ENCODE data around the gene IL9.
"Not testable (repeated sequence)": the region's sequence is repeated elsewhere in the genome, so short reads cannot be mapped to it uniquely, and the experiment has no call there.

The IL9 gene

GRCh38 chr5:135866016-135866415, 29.6 kb downstream of the IL9 start:
- DNase-seq = no peak

DNA sequence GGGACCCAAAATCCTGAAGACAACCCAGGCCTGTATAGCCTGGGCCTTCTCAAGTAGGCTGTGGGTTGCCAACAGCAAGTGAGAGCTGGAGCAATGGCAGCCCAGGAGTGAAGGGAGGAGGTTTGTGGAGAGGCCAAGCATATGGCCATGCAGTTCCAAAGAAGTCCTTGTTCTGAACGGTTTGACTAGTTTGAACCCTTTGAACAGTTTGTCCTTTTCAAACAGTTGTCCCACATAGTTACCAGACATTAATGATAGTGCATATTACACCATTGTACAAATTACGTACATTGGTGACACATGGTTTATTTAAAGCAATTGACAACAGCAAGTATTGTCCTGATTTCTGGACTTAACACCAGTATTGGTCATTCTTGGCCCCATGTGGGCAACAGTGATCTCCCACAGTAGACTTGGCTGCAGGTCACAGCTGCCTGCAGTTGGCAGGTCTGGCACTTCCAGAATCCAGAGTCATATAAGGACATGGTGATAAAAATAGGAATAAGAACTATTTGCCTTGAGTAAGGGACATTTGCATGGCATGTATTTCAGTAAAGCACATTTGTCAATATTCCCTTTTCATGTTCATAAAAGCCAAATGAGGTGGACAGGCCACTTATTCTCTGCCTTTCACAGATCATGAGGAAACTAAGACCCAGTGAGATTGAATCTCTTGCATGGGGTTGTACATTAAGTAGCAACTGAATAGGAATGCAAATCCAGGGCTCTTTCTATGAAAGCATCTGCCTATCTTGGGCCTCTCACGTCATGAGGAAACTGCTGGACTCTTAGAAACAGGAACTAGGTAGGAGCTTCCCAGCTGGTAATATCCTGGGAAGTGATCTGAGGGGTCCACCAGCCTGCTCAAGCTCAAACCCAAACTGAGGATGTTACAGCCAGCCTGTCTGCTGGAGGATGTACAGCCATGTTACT, 30.9 kb downstream of the IL9 start:
- no peak for DNase-seq

DNA sequence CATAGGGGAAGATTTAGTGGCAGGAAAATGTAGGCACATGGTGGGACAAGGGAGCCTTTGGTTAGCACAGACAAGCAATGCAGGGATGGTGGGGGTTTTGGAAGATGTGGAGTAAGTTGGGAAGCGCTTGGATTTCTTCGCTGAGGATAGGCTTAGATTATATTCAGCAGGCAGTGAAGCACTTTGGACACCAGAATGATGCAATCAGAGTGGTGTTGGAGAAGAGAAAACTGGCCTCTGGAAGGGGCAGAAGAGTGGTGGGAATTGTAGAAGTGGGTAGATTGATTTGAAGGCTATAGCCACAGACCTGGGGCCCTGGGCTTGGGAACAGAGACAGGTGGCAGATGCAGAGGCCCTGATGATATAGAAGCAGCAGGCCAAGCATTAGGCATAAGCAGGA, 32.9 kb downstream of the IL9 start:
- no peak for DNase-seq

DNA sequence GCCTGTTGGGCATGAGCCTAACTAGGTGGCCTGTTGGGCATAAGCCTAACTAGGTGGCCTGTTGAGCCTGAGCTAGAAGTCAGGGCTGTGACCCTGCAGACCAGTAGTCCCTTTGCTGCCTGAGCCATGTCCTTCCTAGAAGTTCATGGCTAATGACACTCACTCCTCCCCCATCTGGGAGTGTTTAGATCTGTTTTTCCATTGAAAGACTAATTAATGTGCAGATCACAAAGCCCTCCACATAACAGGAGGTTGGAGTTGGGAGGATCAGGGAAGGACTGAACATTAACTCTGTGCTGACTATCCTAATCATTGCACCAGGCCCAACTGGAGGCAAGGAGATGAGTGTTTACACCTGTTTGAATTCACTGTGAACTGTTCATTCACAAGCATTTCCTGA, 33.6 kb downstream of the IL9 start:
- DNase-seq = no peak

DNA sequence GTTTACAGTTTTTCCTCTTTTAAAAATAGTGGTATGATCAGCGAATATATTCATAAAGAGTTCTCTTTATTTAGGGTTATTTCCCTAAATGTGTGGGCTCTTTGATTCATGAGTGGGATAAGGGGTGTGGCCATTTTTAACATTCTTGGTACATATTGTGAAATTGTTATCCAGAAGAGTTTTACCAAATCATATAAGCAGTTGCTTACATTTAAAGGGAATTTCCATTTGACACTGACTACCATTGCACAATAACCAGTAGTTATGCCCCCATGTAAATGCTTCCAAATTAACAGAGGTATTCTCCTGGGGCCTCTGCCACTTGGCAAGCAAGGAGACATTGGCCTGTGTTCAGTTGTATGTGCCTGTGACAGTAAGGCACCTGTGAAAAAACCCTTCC, 34.0 kb downstream of the IL9 start:
- DNase-seq = no peak

DNA sequence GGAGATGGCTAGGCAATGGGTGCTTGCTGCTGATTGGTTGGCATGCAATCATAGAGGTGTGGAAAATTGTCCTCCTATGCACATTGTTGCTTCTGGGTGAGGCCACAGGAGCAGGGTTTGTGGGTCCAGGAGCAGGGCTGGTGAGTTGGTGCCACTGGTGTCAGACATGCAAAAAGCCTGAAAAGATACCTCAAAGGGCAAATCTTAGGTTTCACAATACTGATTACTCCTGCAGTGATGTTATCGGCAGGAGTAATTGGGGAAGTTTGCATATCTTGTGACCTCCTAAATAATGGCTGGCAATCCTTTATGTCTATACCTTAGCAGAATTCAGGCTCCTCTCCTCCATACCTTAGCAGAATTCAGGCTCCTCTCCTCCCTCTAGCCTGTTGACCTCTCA, 36.0 kb downstream of the IL9 start:
- DNase-seq = no peak

GRCh38 chr5:135859186-135859585, 36.5 kb downstream of the IL9 start:
- DNase-seq = not testable (repeated sequence)

DNA sequence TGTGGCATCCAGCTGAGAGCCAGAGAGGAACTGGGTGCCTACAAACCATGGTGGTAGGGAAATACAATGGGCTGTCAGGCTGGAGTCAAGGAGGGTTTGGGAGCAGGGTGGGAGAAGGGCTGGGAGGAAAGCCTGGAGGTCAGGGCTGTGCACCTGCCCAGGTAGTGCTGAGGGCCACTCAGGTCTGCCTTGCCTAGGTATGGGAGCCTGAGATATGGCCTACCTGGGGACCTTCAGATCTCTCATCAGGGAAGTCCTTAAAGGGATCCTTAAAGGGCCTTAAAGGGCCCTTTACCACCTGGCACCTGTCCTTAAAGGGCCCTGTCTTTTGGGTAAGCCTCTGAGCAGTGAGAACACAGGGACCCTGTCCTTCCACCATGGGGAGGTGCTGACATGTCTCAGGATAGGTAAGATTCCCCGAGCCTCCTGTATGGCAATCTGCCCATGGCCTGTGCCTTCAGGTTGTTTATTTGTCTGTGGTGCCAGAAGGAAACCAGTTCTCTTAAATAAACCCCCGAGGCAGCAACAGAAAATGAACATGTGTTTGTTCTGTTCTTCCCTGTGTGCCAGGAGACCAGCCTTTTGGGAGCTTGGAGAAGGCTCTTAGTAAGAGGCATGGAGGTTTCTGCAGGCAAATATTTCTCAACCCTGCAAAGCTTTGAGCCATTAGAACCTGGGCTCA, 37.9 kb downstream of the IL9 start:
- no peak for DNase-seq

DNA sequence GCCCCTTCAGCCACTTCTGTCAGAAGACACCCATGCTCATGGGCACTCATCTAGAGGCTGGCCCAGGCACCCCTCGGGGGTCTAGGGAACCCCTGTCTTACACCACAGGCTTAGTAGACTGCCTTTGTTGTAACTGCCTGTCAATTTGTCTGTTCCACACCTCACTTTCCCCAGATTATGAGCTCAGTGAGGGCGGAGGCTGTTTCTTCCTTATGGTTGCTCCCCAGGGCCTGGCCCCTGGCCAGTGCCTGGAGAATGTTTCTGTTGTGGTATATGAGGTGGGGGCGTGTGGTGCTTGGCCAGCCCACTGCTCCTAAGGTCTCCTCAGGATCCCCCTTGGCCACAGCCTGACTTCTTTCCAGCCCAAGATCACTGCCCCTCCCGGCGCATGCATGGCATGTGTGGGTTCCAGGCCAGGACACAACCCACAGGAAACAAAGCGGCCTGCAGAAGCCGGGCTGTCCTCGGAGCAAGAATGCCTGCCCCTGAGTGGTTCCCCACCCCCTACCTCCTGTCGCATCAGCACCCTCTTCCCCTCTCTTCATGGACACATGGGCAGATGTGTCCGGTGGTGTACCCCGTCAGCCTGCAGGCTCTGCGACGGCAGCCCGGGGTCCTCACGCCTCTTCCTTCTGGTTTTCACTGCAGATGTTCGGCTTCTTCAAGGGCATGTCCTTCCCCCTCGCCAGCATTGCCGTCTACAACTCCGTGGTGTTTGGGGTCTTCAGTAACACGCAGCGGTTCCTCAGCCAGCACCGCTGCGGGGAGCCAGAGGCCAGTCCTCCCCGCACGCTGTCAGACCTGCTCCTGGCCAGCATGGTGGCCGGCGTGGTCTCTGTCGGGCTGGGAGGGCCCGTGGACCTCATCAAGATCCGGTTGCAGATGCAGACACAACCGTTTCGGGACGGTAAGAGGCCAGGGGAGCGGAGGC, 43.5 kb downstream of the IL9 start:
- DNase-seq = no peak

DNA sequence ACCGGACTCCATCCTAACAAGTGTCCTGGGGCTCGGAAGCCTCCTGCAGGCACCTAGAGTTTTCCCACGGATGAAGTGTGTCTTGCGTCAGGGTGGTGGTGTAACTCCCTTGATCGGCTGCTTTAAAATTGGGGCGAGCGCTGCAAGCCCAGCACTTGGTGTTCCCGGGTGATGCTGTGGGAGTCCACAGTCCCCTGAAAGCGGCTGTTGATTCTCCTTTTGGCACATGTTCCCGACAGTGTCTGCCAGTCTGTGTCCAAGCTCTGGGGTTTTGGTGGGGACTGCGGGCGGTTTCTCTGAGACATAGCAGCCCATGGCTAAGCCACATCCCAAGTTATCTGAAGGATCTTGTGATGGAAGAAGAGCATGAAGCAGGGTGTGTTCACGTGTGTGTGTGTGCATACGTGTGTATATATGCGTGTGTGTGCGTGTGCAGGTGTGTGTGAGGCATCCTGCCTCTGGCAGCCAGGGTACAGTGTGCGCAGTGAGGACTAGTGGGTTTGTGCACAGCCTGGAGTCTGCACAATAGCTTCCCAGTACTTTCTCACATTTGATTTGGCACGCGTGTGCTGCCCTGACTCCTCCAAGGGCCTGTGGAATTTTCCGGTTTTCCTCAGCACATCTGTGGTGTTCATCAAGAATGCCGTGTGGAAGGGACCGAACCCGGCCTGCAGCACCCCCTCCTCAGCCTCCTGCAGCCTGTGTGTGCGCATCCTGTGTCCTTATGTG, 44.3 kb downstream of the IL9 start:
- DNase-seq = no peak

DNA sequence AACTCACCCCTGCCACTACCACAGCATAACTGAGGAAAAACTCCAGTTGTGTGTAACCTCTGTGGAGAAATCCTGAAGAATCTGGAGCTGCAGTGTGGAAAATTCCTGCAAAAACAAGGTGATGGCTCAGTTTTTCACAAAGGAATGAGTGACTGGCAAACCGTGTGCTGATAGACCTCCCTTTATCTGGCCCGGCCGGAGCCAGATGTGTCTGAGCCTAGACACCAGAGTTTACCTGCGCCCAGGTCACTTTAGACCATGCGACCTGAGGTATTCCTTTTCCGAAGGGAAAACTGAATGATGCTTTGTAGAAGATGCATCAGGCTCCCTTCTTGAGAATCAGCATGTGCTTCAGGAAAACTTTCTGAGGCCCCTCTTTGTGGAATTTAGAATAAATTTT, 45.0 kb downstream of the IL9 start:
- no peak for DNase-seq

DNA sequence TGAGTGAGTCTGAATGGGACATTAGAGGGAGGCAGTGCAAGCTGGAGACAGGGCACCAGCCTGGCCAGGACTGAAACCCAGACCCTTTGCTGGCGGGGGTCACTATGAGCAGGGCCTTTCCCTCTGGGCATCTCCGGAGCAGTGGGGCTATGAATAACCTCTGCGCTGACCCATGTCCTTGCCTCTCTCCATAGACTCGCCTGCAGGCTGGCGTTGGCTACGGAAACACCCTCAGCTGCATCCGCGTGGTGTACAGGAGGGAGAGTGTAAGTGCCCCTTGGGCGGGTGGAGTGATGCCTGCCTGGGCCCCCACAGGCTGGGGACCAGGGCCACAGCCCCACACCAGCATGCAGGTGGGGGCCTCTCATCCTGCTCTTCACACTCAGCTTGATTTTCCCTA, 45.4 kb downstream of the IL9 start:
- no peak for DNase-seq

- DNase-seq = no peak
Measured at GRCh38 chr5:135847976-135848375, 47.7 kb downstream of the IL9 start.

DNA sequence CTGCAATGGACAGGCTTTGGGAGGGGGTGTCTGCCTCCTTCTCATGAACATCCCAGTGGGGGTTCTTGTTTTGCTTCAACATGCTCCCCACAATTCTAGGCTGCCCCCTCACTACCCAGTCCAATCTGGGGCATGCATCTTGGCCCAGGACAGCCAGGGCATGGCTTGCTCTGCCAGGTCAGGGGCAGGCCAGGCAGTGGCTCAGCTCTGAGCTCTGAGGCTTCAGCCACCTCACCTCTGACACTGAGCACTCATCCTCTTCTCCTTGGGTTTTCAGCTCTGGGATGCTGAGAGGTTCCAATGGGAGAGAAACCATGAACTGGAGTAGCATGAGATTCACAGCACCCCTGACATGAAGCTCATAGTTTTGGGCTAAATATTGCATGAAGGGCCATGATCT, 49.3 kb downstream of the IL9 start:
- DNase-seq = no peak

- no peak for DNase-seq
Measured at GRCh38 chr5:135843571-135844337, 51.9 kb downstream of the IL9 start.

- no peak for DNase-seq
Measured at GRCh38 chr5:135842737-135843136, 52.9 kb downstream of the IL9 start.
